PFSK-1 (cell line): ENCODE measurements around the gene ANKRD27.

Experiments used
- FOXP2 ChIP-seq: optimal IDR thresholded peaks from 2 replicates; pipeline ENCODE3; 2011; ENCODE audit warnings: borderline replicate concordance, control low read depth, inconsistent platforms; ENCODE audit not compliant: insufficient read depth; ENCODE audit errors: extremely low read length, extremely low read depth
- POLR2AphosphoS5 ChIP-seq: IDR thresholded peaks from 2 replicates; pipeline ENCODE4 v1.6.1; 2012; ENCODE audit warnings: low read depth, mild to moderate bottlenecking, control low read depth, low read length, moderate library complexity
- SIN3A ChIP-seq: IDR thresholded peaks from 2 replicates; pipeline ENCODE4 v1.6.1; 2012; ENCODE audit warnings: mild to moderate bottlenecking, low read length, moderate library complexity, borderline replicate concordance; ENCODE audit not compliant: insufficient read depth
- TAF1 ChIP-seq: IDR thresholded peaks from 2 replicates; pipeline ENCODE4 v1.6.1; 2012; ENCODE audit warnings: low read length, control low read depth, borderline replicate concordance; ENCODE audit not compliant: insufficient read depth
- TF ChIP-seq, protein P1 (sequence below), 2 experiments: IDR thresholded peaks; 2 replicates each; pipeline versions ENCODE4 v1.6.1 to v1.8.0; 2011 to 2012; ENCODE audit warnings: low read depth in 2 of 2, low read length in 2 of 2, control low read depth in 1 of 2, inconsistent platforms in 1 of 2, mild to moderate bottlenecking in 1 of 2, moderate library complexity in 1 of 2; ENCODE audit not compliant: insufficient read depth in 1 of 2

ANKRD27 gene

DNA sequence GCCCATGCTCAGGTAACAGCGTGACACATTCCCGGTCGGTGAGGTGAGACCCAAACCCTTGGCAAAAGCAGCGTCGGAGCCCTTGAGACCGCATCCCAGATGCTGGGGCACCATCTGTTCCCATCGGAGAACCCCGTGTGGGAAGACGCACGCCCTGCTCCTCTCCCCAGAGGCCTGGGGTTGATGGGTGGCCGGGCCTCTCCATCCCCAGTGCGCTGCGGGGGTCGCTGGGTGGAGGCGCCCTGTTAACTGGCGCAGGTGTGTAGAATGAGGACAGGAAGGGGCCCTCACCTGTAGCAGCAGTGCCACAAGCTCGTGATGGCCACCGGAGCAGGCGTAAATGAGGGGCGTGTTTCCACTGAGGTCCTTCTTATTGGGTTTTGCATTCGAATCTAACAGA lies 69.4 kb downstream of the ANKRD27 start:
- no peak for TF ChIP-seq POLR2AphosphoS5
- TF ChIP-seq, protein P1, sequence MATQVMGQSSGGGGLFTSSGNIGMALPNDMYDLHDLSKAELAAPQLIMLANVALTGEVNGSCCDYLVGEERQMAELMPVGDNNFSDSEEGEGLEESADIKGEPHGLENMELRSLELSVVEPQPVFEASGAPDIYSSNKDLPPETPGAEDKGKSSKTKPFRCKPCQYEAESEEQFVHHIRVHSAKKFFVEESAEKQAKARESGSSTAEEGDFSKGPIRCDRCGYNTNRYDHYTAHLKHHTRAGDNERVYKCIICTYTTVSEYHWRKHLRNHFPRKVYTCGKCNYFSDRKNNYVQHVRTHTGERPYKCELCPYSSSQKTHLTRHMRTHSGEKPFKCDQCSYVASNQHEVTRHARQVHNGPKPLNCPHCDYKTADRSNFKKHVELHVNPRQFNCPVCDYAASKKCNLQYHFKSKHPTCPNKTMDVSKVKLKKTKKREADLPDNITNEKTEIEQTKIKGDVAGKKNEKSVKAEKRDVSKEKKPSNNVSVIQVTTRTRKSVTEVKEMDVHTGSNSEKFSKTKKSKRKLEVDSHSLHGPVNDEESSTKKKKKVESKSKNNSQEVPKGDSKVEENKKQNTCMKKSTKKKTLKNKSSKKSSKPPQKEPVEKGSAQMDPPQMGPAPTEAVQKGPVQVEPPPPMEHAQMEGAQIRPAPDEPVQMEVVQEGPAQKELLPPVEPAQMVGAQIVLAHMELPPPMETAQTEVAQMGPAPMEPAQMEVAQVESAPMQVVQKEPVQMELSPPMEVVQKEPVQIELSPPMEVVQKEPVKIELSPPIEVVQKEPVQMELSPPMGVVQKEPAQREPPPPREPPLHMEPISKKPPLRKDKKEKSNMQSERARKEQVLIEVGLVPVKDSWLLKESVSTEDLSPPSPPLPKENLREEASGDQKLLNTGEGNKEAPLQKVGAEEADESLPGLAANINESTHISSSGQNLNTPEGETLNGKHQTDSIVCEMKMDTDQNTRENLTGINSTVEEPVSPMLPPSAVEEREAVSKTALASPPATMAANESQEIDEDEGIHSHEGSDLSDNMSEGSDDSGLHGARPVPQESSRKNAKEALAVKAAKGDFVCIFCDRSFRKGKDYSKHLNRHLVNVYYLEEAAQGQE (IDR thresholded peaks at IDR 0.05; ENCODE audit: insufficient read depth in 1 of 2, low read depth in 2 of 2, low read length in 2 of 2) = no peak
- TF ChIP-seq TAF1 = no peak
- no peak for TF ChIP-seq FOXP2
- TF ChIP-seq SIN3A = no peak

DNA sequence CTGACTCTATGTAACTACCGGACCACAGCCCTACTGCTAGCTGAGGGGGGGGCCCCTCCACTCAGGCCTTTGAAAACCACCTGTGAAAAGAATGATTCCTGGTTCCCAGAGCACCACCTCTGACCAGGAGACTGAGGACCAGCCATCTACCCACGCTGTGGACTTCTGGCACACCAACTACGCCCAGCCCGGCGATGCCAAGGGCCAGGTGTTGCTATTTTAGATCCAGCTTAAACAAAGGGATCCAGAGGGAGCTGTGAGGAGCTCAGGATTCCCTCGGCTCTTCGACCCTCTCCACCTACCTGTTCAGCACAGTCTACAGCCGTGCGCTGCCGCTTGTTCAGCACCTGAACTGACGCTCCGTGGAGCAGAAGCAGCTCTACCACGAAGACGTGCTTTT lies 71.0 kb downstream of the ANKRD27 start:
- TF ChIP-seq POLR2AphosphoS5 (no peak), FOXP2 (no peak), SIN3A (no peak)
- TF ChIP-seq, protein P1 (IDR thresholded peaks at IDR 0.05; ENCODE audit: insufficient read depth in 1 of 2, low read depth in 2 of 2, low read length in 2 of 2) = no peak

DNA sequence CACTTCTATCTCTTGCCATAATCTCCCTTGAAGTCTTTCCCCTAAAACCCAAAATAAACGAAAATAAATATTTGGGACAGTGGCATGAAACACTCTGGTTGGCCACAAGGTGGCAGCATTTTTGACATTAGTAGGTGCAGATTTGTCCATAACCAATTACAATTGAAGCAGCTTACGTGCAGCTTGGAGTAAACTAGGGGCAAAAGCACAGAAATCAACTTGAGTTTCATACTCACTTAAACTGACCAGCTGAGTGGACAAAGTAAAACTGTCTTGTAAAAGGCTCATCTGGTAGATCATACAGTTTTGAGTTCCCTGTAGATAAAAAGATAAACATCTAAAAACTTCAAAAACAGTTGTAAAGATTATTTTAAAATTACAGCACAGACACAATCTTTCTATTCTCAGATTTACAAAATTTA lies 75.2 kb downstream of the ANKRD27 start:
- TF ChIP-seq FOXP2 (no peak), TAF1 (no peak), SIN3A (no peak), POLR2AphosphoS5 (no peak)
- TF ChIP-seq, protein P1 (IDR thresholded peaks at IDR 0.05; ENCODE audit: insufficient read depth in 1 of 2, low read depth in 2 of 2, low read length in 2 of 2) = no peak

DNA sequence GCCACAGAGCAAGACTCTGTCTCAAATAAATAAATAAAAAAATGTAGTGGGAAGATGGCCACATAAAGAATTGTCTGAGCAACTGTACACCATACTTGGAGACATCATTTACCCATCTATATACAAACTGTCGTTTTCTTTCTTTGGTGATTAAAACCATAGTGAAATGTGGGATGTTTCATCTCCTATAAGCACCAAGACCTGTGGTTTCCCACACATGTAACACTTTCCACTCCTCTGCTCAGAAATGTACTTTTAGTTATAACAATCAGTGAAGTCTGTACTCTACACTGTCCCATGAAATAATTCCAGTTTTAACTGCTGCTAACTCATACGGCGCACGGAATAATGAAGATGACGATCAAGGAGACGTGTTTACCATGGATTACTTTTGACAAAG lies 75.7 kb downstream of the ANKRD27 start:
- no peak for TF ChIP-seq SIN3A
- TF ChIP-seq TAF1 = no peak
- TF ChIP-seq FOXP2 = no peak
- TF ChIP-seq, protein P1 (IDR thresholded peaks at IDR 0.05; ENCODE audit: insufficient read depth in 1 of 2, low read depth in 2 of 2, low read length in 2 of 2) = no peak
- no peak for TF ChIP-seq POLR2AphosphoS5

DNA sequence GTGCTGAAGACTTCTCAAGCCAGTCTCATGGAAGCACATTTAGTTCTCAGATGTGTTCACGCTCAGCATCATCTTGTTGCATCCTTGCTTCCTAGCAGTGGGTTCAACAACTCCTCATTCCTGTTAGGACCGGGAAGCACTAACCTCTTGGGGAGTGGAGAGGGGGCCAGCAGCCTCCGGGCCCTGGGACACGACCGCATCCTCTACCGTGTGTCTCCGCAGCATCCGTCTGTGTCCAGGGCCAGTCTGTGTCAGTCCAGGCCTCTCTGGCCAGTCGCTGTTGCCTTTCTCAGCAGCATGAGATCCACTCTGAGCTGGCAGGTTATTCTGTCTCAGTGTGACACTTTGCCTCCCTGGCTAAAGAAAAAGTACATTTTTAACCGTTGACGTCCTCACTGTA lies 77.0 kb downstream of the ANKRD27 start:
- TF ChIP-seq POLR2AphosphoS5 = no peak
- no peak for TF ChIP-seq TAF1
- TF ChIP-seq FOXP2 = no peak
- no peak for TF ChIP-seq SIN3A
- TF ChIP-seq, protein P1 (IDR thresholded peaks at IDR 0.05; ENCODE audit: insufficient read depth in 1 of 2, low read depth in 2 of 2, low read length in 2 of 2) = no peak
